H9 (cell line): ENCODE measurements around the gene ZNF534. TPM values are rescaled to one million over a fixed set of nuclear protein-coding genes. Genes with fewer than 3 reads are reported as not detected.

ENCODE experiments used
- DNase-seq: peaks from one replicate; pipeline ENCODE4 v3.0.0-alpha.2; 2017
- H2AFZ ChIP-seq: one replicate; pipeline ENCODE4 v1.6.1; 2013; ENCODE audit warnings: mild to moderate bottlenecking, low read length, control low read depth, moderate library complexity
- H2AK5ac ChIP-seq: 2 replicates; pipeline ENCODE4 v1.6.1; 2013; ENCODE audit warnings: low read length, control low read depth, mixed read lengths; ENCODE audit not compliant: insufficient read length
- H2BK120ac ChIP-seq: one replicate; pipeline ENCODE4 v1.6.1; 2013; ENCODE audit warnings: low read depth, mild to moderate bottlenecking, low read length, control low read depth, inconsistent platforms; ENCODE audit not compliant: poor library complexity, severe bottlenecking
- H2BK12ac ChIP-seq: 2 replicates; pipeline ENCODE4 v1.6.1; 2013; ENCODE audit warnings: low read length, control low read depth, mixed read lengths, low read depth; ENCODE audit not compliant: insufficient read length
- H2BK15ac ChIP-seq: 2 replicates; pipeline ENCODE4 v1.6.1; 2013; ENCODE audit warnings: low read depth, low read length, control low read depth
- H2BK20ac ChIP-seq: one replicate; pipeline ENCODE4 v1.6.1; 2013; ENCODE audit warnings: low read depth, mild to moderate bottlenecking, low read length, control low read depth, inconsistent platforms; ENCODE audit not compliant: poor library complexity, severe bottlenecking
- H2BK5ac ChIP-seq: 2 replicates; pipeline ENCODE4 v1.6.1; 2013; ENCODE audit warnings: low read length, control low read depth, mixed read lengths; ENCODE audit not compliant: insufficient read length
- H3K14ac ChIP-seq: 2 replicates; pipeline ENCODE4 v1.6.1; 2013; ENCODE audit warnings: low read length, control low read depth; ENCODE audit not compliant: insufficient read depth
- H3K18ac ChIP-seq: 2 replicates; pipeline ENCODE4 v1.6.1; 2013; ENCODE audit warnings: low read depth, mild to moderate bottlenecking, mixed read lengths, low read length, control low read depth; ENCODE audit not compliant: insufficient read length
- H3K23ac ChIP-seq: 2 replicates; pipeline ENCODE4 v1.6.1; 2013; ENCODE audit warnings: low read length, control low read depth, mixed read lengths, low read depth; ENCODE audit not compliant: insufficient read length
- H3K23me2 ChIP-seq: 2 replicates; pipeline ENCODE4 v1.6.1; 2013; ENCODE audit warnings: low read depth, mild to moderate bottlenecking, mixed read lengths, low read length, control low read depth; ENCODE audit not compliant: insufficient read length, poor library complexity, severe bottlenecking
- H3K27ac ChIP-seq: 2 replicates; pipeline ENCODE4 v1.5.1; 2013; ENCODE audit warnings: low read length, control low read depth, mixed read lengths, low read depth; ENCODE audit not compliant: insufficient read length
- H3K27me3 ChIP-seq: 2 replicates; pipeline ENCODE4 v1.6.1; 2013; ENCODE audit warnings: low read length, control low read depth, inconsistent platforms; ENCODE audit not compliant: insufficient read depth
- H3K4ac ChIP-seq: 2 replicates; pipeline ENCODE4 v1.6.1; 2013; ENCODE audit warnings: low read depth, mild to moderate bottlenecking, control low read depth, inconsistent platforms, low read length, moderate library complexity
- H3K4me1 ChIP-seq: 2 replicates; pipeline ENCODE4 v1.6.1; 2013; ENCODE audit warnings: low read length, control low read depth, inconsistent platforms; ENCODE audit not compliant: insufficient read depth
- H3K4me2 ChIP-seq: 2 replicates; pipeline ENCODE4 v1.6.1; 2013; ENCODE audit warnings: low read length, control low read depth, mixed read lengths; ENCODE audit not compliant: insufficient read length, insufficient read depth
- H3K56ac ChIP-seq: 2 replicates; pipeline ENCODE4 v1.6.1; 2013; ENCODE audit warnings: low read depth, mild to moderate bottlenecking, mixed read lengths, low read length, control low read depth; ENCODE audit not compliant: insufficient read length
- H3K79me1 ChIP-seq: 2 replicates; pipeline ENCODE4 v1.6.1; 2013; ENCODE audit warnings: low read depth, mild to moderate bottlenecking, moderate library complexity, low read length, control low read depth, inconsistent platforms; ENCODE audit not compliant: insufficient read depth, poor library complexity, severe bottlenecking
- H3K79me2 ChIP-seq: 2 replicates; pipeline ENCODE4 v1.6.1; 2013; ENCODE audit warnings: low read length, control low read depth, inconsistent platforms; ENCODE audit not compliant: insufficient read depth
- H3K9ac ChIP-seq: 2 replicates; pipeline ENCODE4 v1.6.1; 2013; ENCODE audit warnings: low read length, control low read depth, mixed read lengths; ENCODE audit not compliant: insufficient read length; ENCODE audit errors: extremely low read depth
- H3K9me3 ChIP-seq: one replicate; pipeline ENCODE4 v1.6.1; 2013; ENCODE audit warnings: low read depth, low read length, inconsistent platforms; ENCODE audit not compliant: control insufficient read depth
- H3T11ph ChIP-seq: one replicate; pipeline ENCODE4 v1.6.1; 2013; ENCODE audit warnings: mild to moderate bottlenecking, low read length, control low read depth, inconsistent platforms
- H4K20me1 ChIP-seq: one replicate; pipeline ENCODE4 v1.6.1; 2013; ENCODE audit not compliant: control insufficient read depth, insufficient read length, insufficient read depth
- H4K5ac ChIP-seq: 2 replicates; pipeline ENCODE4 v1.6.1; 2013; ENCODE audit warnings: low read depth, mild to moderate bottlenecking, mixed read lengths, low read length, control low read depth; ENCODE audit not compliant: insufficient read length
- H4K8ac ChIP-seq: replicated peaks from 2 replicates; pipeline ENCODE4 v1.6.1; 2013; ENCODE audit warnings: low read length, control low read depth, mixed read lengths, low read depth; ENCODE audit not compliant: insufficient read length
- H4K91ac ChIP-seq: 2 replicates; pipeline ENCODE4 v1.6.1; 2013; ENCODE audit warnings: low read depth, mild to moderate bottlenecking, moderate library complexity, mixed read lengths, low read length, control low read depth; ENCODE audit not compliant: insufficient read length
- H3K27ac Mint-ChIP-seq, 3 experiments: 2 replicates in 2 of 3; 3 replicates in 1 of 3; pipeline ENCODE4 v1.8.0; 2020 to 2021; ENCODE audit warnings: mixed read lengths in 3 of 3, mild to moderate bottlenecking in 1 of 3, moderate library complexity in 1 of 3
- H3K27me3 Mint-ChIP-seq: 2 replicates; pipeline ENCODE4 v1.8.0; 2021; ENCODE audit warnings: low read depth, mild to moderate bottlenecking, moderate library complexity, mixed read lengths
- H3K36me3 Mint-ChIP-seq, 3 experiments: 2 replicates in 2 of 3; 3 replicates in 1 of 3; pipeline ENCODE4 v1.8.0; 2020 to 2021; ENCODE audit warnings: low read depth in 3 of 3, mixed read lengths in 3 of 3; ENCODE audit not compliant: insufficient read depth in 1 of 3
- H3K4me1 Mint-ChIP-seq, 2 experiments: 2 replicates each; pipeline ENCODE4 v1.8.0; 2020; ENCODE audit warnings: mixed read lengths in 2 of 2
- H3K4me3 Mint-ChIP-seq, 2 experiments: 2 replicates in 1 of 2; 3 replicates in 1 of 2; pipeline ENCODE4 v1.8.0; 2020 to 2021; ENCODE audit warnings: mild to moderate bottlenecking in 2 of 2, mixed read lengths in 2 of 2, moderate library complexity in 1 of 2
- H3K9me3 Mint-ChIP-seq, 2 experiments: 2 replicates in 1 of 2; 3 replicates in 1 of 2; pipeline ENCODE4 v1.8.0; 2020; ENCODE audit warnings: mild to moderate bottlenecking in 2 of 2, mixed read lengths in 2 of 2, moderate library complexity in 1 of 2
- WGBS: extraction: QIAGEN DNeasy Blood & Tissue Kit; methylation state at CpG from one replicate; pipeline ENCODE4 v1.1.7; 2013; ENCODE audit warnings: missing lambda C conversion rate, low lambda C conversion rate, mixed read lengths; ENCODE audit not compliant: insufficient read length; ENCODE audit errors: extremely low coverage; 5-methylcytosine and 5-hydroxymethylcytosine counted together
- total RNA-seq: library from RNA; stranded (reverse); gene quantifications from 2 replicates; pipeline ENCODE4 v1.2.1, GENCODE V29; 2021
- TF ChIP-seq, protein P1 (sequence below): fragments of 200-600 bp; sonication (generic); conservative IDR thresholded peaks from 3 replicates; pipeline ENCODE4 v1.8.0; 2021; ENCODE audit warnings: antibody characterized with exemption, mild to moderate bottlenecking

Gene ZNF534
- total RNA-seq, 1 experiment from 2014 or later, result not detected

DNA sequence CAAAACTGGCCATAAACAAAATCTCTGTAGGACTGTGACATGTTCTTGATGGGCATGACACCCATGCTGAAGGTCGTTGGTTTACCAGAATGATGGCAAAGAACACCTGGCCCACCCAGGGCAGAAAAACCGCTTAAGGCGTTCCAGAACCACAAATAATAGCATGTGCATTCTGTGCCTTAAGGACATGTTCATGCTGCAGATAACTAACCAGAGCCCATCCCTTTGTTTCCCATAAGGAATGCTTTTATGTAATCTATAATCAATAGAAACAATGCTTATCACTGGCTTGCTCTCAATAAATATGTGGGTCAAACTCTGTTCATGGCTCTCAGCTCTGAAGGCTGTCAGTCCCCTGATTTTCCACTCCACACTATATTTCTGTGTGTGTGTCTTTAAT lies 13.2 kb downstream of the ZNF534 start:
- no peak overlapping the region for H3T11ph ChIP-seq
- H2BK5ac ChIP-seq, result no peak overlapping the region
- Mint-ChIP-seq H3K27me3 (no peaks in the 10 kb centered on the region), H3K4me1 (peaks cover 0 to 2% of the 10 kb centered on the region in 2 experiments; a peak in 1 of 4 replicates), H3K36me3 (peaks cover 9 to 35% (median 11%) of the 10 kb centered on the region in 3 experiments; a peak in 6 of 7 replicates), H3K4me3 (no peak overlapping the region), H3K9me3 (peaks cover 86% of the 10 kb centered on the region in 2 experiments), H3K27ac (no peak overlapping the region)
- H2AFZ ChIP-seq, result no peak overlapping the region
- no peaks in the 10 kb centered on the region for H3K27me3 ChIP-seq
- no peaks in the 10 kb centered on the region for H3K79me2 ChIP-seq
- no peak overlapping the region for H3K4me2 ChIP-seq
- no peaks in the 10 kb centered on the region for H3K79me1 ChIP-seq
- no peak overlapping the region for H3K18ac ChIP-seq
- no peak overlapping the region for H2AK5ac ChIP-seq
- no peak overlapping the region for H2BK20ac ChIP-seq
- no peak overlapping the region for H3K27ac ChIP-seq
- H4K91ac ChIP-seq, result no peak overlapping the region
- H2BK12ac ChIP-seq, result no peak overlapping the region
- no peak overlapping the region for H4K8ac ChIP-seq
- H3K23me2 ChIP-seq, result no peaks in the 10 kb centered on the region
- H4K20me1 ChIP-seq, result no peaks in the 10 kb centered on the region
- H4K5ac ChIP-seq, result no peak overlapping the region
- H3K56ac ChIP-seq, result no peak overlapping the region
- H2BK120ac ChIP-seq, result no peak overlapping the region
- no peak overlapping the region for H3K4ac ChIP-seq
- DNase-seq, result no peak
- no CpG with 5 or more reads among the region's 3 CpGs for WGBS
- peaks cover 54% of the 10 kb centered on the region for H3K9me3 ChIP-seq
- H3K4me1 ChIP-seq, result no peaks in the 10 kb centered on the region
- H3K9ac ChIP-seq, result no peak overlapping the region
- no peak overlapping the region for H3K23ac ChIP-seq
- H3K14ac ChIP-seq, result no peak overlapping the region
- TF ChIP-seq, protein P1, sequence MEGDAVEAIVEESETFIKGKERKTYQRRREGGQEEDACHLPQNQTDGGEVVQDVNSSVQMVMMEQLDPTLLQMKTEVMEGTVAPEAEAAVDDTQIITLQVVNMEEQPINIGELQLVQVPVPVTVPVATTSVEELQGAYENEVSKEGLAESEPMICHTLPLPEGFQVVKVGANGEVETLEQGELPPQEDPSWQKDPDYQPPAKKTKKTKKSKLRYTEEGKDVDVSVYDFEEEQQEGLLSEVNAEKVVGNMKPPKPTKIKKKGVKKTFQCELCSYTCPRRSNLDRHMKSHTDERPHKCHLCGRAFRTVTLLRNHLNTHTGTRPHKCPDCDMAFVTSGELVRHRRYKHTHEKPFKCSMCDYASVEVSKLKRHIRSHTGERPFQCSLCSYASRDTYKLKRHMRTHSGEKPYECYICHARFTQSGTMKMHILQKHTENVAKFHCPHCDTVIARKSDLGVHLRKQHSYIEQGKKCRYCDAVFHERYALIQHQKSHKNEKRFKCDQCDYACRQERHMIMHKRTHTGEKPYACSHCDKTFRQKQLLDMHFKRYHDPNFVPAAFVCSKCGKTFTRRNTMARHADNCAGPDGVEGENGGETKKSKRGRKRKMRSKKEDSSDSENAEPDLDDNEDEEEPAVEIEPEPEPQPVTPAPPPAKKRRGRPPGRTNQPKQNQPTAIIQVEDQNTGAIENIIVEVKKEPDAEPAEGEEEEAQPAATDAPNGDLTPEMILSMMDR, result no peak
- H2BK15ac ChIP-seq, result no peak overlapping the region
